Activated CD8-positive, alpha-beta memory T cell treated with anti-CD3 and anti-CD28 coated beads, Interleukin-2, amount 50 U/mL, for 48 hours (primary cell): ENCODE results near the gene TAF12.
A peak's percentile ranks its signal among the peaks of the same experiment; 100 is the strongest.
"Not testable (repeated sequence)": the region's sequence is repeated elsewhere in the genome, so short reads cannot be mapped to it uniquely, and the experiment has no call there.

ENCODE experiments used
- DNase-seq: peaks from one replicate; pipeline ENCODE4 v3.0.0-alpha.2; 2020

Gene TAF12

GRCh38 chr1:28642847-28643635 is at the start of gene TAF12:
TSS of gene TAF12 (minus strand) at chr1:28643067. CDS start at chr1:28622081, 20,986 bp downstream.
- peak; percentile 95 for DNase-seq

- not testable (repeated sequence) for DNase-seq
These were observed 48.8 kb upstream of the TAF12 start for GRCh38 chr1:28691627-28692026.

GRCh38 chr1:28684937-28685336 is 42.1 kb upstream of the TAF12 start:
- no peak for DNase-seq

- DNase-seq: no peak
These were observed 40.0 kb upstream of the TAF12 start for GRCh38 chr1:28682840-28683239.

GRCh38 chr1:28680151-28680550 is 37.3 kb upstream of the TAF12 start:
- DNase-seq: no peak

GRCh38 chr1:28675924-28676257 is 33.0 kb upstream of the TAF12 start:
- DNase-seq: no peak

GRCh38 chr1:28672971-28673370 is 30.1 kb upstream of the TAF12 start:
- not testable (repeated sequence) for DNase-seq

GRCh38 chr1:28671254-28671780 is 28.4 kb upstream of the TAF12 start:
- DNase-seq: no peak

- DNase-seq: peak; percentile 82
These were observed 26.3 kb upstream of the TAF12 start for GRCh38 chr1:28668956-28669723.

- peak; percentile 95 for DNase-seq
These were observed 25.5 kb upstream of the TAF12 start, which contains the start of gene GMEB1 for GRCh38 chr1:28668191-28668955. TSS of gene GMEB1 (plus strand) at chr1:28668784. CDS start at chr1:28683613, 14,829 bp downstream.

GRCh38 chr1:28666806-28667205 is 23.9 kb upstream of the TAF12 start:
- no peak for DNase-seq

GRCh38 chr1:28663871-28664470 is 21.1 kb upstream of the TAF12 start:
- no peak for DNase-seq

GRCh38 chr1:28656335-28656734 is 13.5 kb upstream of the TAF12 start:
- DNase-seq: no peak

GRCh38 chr1:28655448-28656311 is 12.8 kb upstream of the TAF12 start:
- DNase-seq: not testable (repeated sequence)

- DNase-seq: not testable (repeated sequence)
These were observed 11.0 kb upstream of the TAF12 start for GRCh38 chr1:28653870-28654269.

GRCh38 chr1:28653063-28653462 is 10.2 kb upstream of the TAF12 start:
- not testable (repeated sequence) for DNase-seq

- DNase-seq: peak; percentile 93
These were observed 5.8 kb upstream of the TAF12 start, which contains the start of gene RNU11 for GRCh38 chr1:28648474-28649198. TSS of gene RNU11 (plus strand) at chr1:28648600.

GRCh38 chr1:28648008-28648473 is 5.2 kb upstream of the TAF12 start:
- DNase-seq: peak; percentile 88

GRCh38 chr1:28646040-28646439 is 3.2 kb upstream of the TAF12 start:
- DNase-seq: no peak

GRCh38 chr1:28645406-28645805 is 2.5 kb upstream of the TAF12 start:
- DNase-seq: not testable (repeated sequence)

GRCh38 chr1:28644494-28644893 is 1.6 kb upstream of the TAF12 start:
- no peak for DNase-seq
